NCI-H1436 treated with DMSO at 0.1 percent for 48 hours (cell line): ENCODE data around the gene ZHX3.

ENCODE experiments used
- DNase-seq: peaks from one replicate; lab custom pipeline; 2025; lab: John Stamatoyannopoulos, UW

ZHX3 gene

GRCh38 chr20:41150664-41151063 is 166.9 kb downstream of the ZHX3 start:
- DNase-seq = no peak

GRCh38 chr20:41148942-41149341 is 168.6 kb downstream of the ZHX3 start:
- no peak for DNase-seq

- no peak for DNase-seq
Observed at GRCh38 chr20:41147767-41148191, 169.8 kb downstream of the ZHX3 start.

- DNase-seq = no peak
Observed at GRCh38 chr20:41145821-41146620, 171.5 kb downstream of the ZHX3 start.

GRCh38 chr20:41145317-41145716 is 172.2 kb downstream of the ZHX3 start:
- DNase-seq = no peak

- DNase-seq = no peak
Observed at GRCh38 chr20:41143354-41143753, 174.2 kb downstream of the ZHX3 start.

GRCh38 chr20:41142919-41143318 is 174.6 kb downstream of the ZHX3 start:
- DNase-seq = no peak

GRCh38 chr20:41142245-41142644 is 175.3 kb downstream of the ZHX3 start:
- DNase-seq = no peak

- no peak for DNase-seq
Observed at GRCh38 chr20:41141153-41141815, 176.2 kb downstream of the ZHX3 start.

GRCh38 chr20:41140226-41141133 is 177.1 kb downstream of the ZHX3 start:
- no peak for DNase-seq

- no peak for DNase-seq
Observed at GRCh38 chr20:41139227-41140093, 178.1 kb downstream of the ZHX3 start.

- DNase-seq = no peak
Observed at GRCh38 chr20:41138475-41139226, 178.9 kb downstream of the ZHX3 start.

- DNase-seq = no peak
Observed at GRCh38 chr20:41137614-41138474, 179.7 kb downstream of the ZHX3 start.

GRCh38 chr20:41136680-41137613 is 180.6 kb downstream of the ZHX3 start, which contains the start of gene PLCG1:
Gene PLCG1, plus strand, starts transcription at chr20:41137543. Its CDS starts 99 bp downstream, at chr20:41137642.
- peak; percentile 31 for DNase-seq

- no peak for DNase-seq
Observed at GRCh38 chr20:41135888-41136679, 181.4 kb downstream of the ZHX3 start.

GRCh38 chr20:41135187-41135887 is 182.2 kb downstream of the ZHX3 start:
- DNase-seq = no peak
